Amniotic epithelial cell (primary cell): ENCODE results near the gene PPP1R7.

Source experiments
- DNase-seq: peaks from one replicate; pipeline ENCODE4 v3.0.0-alpha.2; 2010; ENCODE audit warnings: low read depth

PPP1R7 gene

DNA sequence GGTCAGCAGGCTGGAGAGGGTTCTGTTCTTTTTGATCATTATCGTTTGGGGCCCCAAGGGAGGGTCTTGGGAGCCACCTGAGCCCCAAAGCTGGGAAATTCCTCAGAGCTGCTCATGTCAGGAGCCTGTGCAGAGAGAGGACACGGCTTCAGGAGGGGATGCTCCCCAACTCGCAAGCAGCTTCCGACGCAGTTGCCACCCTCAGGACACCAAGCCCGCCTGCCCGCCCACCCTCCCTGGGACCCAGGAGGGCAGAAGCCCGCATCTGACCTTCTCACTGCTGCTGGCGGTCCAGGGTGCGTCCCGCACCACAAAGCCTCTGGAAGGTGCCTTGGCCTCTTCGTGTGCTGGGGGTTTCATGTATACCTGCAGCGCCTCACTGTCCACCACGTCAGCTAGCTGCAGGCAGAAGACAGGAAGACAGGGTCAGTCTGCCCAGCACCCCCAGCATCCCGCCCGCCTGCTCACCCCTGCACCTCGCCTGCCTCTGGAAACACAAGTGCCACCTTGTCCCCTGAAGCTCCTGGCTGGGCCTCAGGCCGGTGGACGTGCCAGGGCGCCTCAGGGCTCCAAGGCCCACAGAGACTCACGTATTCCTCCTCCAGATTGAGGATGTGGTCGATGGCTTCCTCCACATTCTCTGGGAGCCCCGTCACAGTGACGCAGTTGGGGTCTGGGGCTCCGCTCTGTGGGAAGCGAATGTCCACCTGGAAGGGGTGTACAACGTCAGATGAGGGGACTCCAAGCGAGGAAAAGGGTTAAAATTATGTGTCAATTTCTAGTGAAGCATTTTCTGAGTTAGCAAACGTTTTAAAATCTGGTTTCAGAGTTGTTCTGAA is 79.5 kb downstream of the PPP1R7 start:
- DNase-seq = no peak

DNA sequence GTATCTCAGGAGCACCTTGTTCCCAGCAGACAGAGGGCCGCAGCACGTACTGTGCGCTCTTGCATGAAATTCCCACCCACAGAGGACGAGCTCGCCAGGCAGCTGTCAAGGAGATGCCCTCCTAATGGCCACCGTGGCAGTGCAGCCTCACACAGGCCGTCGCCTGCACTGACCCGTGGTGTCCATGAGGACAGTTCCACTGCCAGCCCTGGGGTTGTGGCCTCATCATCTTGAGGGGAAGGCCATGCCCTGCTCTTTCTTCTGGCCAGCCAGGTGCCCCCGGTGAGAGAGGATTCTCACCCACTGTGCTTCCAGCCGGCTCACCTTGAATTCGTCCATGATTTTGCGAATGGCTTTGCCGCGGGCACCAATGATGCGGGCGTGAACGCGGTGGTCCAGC is 80.2 kb downstream of the PPP1R7 start:
- DNase-seq = no peak

DNA sequence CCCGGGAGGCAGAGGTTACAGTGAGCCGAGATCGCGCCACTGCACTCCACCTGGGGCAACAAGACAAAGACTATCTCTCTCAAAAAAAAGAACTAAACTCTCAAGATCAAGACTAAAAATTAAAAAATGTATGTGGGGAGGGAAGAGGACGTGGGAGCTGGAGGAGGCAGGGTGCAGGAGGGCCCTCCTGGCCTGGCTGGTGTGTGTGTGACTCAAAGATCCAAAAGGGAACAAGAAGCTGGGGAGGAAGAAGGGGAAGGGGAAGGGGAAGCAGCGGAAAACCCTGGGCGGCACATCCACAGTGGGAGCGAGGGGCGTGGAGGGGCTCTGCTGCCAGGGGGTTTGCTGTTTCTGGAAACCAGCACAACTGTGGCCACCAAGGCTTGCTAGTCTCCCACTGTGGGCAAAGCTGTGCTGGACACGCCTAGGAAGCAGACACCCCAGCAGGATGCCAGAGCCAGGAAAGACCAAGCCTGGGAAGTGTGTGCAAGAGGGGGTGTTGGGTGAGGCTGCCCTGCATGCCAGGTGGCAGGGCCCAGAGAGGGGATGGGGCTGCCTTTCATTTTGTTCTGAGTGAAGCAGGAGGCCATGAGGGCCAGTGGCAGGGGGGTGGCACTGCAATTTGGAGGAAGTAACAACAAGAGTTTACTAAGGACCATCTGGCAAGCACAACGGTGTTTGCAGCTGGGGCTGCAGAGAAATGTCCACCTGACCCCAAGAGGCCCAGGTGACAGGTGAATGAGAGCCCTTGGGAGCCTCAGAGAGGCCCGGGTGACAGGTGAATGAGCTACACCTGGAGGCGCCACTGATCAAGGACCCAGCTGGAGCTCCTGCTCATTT is 82.7 kb downstream of the PPP1R7 start:
- no peak for DNase-seq
